Measurements from ENCODE around the gene LRIG1. TPM values are rescaled to one million over a fixed set of nuclear protein-coding genes. Genes with fewer than 3 reads are reported as not detected.

LRIG1 gene
- total RNA-seq, 1 experiment from 2014 or later, result 5.3 TPM

DNA sequence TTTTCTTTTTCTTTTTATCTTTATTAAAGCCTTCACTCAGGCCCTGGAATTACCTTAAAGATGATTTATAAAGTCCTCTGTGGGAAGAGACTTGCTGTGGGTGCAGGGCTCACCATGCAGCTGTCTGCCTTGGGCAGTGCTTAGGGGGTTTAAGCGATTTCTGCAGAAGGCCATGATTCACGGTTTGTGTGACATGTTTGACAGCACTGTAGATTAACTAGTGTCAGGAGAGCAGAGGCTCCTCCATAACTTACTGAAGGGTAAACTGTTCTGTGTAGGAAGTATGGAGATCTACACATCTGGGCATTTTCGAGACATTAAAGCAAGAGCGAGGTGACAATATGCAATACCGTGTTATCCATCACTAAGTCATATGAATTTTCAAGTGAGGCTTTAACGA is 137.7 kb downstream of the LRIG1 start:
- no peaks in the 10 kb centered on the region for H3K27me3 ChIP-seq (ENCODE audit: control insufficient read depth, insufficient read depth, low read length)
- ChIA-PET POLR2A (no interaction called here), CTCF (no interaction called here)
- no peaks in the 10 kb centered on the region for H3K36me3 ChIP-seq (ENCODE audit: control insufficient read depth, insufficient read depth, low read length)
- H3K9me3 ChIP-seq (ENCODE audit: control insufficient read depth, insufficient read depth, low read depth, low read length), result no peaks in the 10 kb centered on the region
- H3K4me1 ChIP-seq (ENCODE audit: control insufficient read depth, insufficient read depth, low read length), result no peaks in the 10 kb centered on the region
- intact Hi-C loops (cut with micrococcal nuclease; ENCODE audit: unreplicated experiment), result no loop called here
- no peak overlapping the region for H3K27ac ChIP-seq (ENCODE audit: low read length)
- no peak overlapping the region for H3K4me3 ChIP-seq (ENCODE audit: low read depth in 2 of 2, low read length in 2 of 2)
- in situ Hi-C loops (cut with HindIII; ENCODE audit: low pct_unique_long_range_greater_than_20kb, low sequenced_read_pairs), result no loop called here
- DNase-seq (ENCODE audit: low read depth, low spot score) (no peak), ATAC-seq (no peak)
- no TSS peak for BruUV-seq (replicated peaks)
- TF ChIP-seq TCF7L2 (IDR thresholded peaks at IDR 0.05; ENCODE audit: low read depth, low read length), result no peak
- TF ChIP-seq, protein P1, sequence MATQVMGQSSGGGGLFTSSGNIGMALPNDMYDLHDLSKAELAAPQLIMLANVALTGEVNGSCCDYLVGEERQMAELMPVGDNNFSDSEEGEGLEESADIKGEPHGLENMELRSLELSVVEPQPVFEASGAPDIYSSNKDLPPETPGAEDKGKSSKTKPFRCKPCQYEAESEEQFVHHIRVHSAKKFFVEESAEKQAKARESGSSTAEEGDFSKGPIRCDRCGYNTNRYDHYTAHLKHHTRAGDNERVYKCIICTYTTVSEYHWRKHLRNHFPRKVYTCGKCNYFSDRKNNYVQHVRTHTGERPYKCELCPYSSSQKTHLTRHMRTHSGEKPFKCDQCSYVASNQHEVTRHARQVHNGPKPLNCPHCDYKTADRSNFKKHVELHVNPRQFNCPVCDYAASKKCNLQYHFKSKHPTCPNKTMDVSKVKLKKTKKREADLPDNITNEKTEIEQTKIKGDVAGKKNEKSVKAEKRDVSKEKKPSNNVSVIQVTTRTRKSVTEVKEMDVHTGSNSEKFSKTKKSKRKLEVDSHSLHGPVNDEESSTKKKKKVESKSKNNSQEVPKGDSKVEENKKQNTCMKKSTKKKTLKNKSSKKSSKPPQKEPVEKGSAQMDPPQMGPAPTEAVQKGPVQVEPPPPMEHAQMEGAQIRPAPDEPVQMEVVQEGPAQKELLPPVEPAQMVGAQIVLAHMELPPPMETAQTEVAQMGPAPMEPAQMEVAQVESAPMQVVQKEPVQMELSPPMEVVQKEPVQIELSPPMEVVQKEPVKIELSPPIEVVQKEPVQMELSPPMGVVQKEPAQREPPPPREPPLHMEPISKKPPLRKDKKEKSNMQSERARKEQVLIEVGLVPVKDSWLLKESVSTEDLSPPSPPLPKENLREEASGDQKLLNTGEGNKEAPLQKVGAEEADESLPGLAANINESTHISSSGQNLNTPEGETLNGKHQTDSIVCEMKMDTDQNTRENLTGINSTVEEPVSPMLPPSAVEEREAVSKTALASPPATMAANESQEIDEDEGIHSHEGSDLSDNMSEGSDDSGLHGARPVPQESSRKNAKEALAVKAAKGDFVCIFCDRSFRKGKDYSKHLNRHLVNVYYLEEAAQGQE (IDR thresholded peaks at IDR 0.05; ENCODE audit: insufficient read depth in 1 of 2, low read depth in 2 of 2, low read length in 1 of 2), result no peak
- TF ChIP-seq, protein P2, sequence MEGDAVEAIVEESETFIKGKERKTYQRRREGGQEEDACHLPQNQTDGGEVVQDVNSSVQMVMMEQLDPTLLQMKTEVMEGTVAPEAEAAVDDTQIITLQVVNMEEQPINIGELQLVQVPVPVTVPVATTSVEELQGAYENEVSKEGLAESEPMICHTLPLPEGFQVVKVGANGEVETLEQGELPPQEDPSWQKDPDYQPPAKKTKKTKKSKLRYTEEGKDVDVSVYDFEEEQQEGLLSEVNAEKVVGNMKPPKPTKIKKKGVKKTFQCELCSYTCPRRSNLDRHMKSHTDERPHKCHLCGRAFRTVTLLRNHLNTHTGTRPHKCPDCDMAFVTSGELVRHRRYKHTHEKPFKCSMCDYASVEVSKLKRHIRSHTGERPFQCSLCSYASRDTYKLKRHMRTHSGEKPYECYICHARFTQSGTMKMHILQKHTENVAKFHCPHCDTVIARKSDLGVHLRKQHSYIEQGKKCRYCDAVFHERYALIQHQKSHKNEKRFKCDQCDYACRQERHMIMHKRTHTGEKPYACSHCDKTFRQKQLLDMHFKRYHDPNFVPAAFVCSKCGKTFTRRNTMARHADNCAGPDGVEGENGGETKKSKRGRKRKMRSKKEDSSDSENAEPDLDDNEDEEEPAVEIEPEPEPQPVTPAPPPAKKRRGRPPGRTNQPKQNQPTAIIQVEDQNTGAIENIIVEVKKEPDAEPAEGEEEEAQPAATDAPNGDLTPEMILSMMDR (IDR thresholded peaks at IDR 0.05), result no peak
- no peak for TF ChIP-seq POLR2AphosphoS5 (IDR thresholded peaks at IDR 0.05; ENCODE audit: low read depth, low read length)
- no peak for TF ChIP-seq SIN3A (IDR thresholded peaks at IDR 0.05; ENCODE audit: borderline replicate concordance, insufficient read depth, low read depth, low read length)

DNA sequence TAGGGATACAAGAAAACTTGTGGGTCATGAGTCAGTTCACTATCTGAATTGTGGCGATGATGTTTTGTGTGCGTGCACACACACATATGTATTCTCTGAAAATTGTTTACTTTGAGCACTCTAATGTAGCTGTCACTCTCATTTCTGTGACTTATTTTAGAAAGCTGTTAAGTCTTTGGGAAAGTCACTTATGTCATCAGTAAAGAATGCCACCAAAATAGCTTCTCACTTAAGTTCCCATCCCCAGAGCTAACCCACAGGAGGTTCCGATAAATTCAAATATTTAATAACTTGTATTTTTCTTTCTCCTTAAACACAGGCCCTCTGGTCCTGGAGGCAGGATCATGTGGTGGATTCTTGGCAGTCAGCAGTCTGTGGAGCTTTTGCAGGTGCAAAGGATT is 138.3 kb downstream of the LRIG1 start:
- H3K27ac ChIP-seq (ENCODE audit: low read length), result no peak overlapping the region
- intact Hi-C loops (cut with micrococcal nuclease; ENCODE audit: unreplicated experiment) (no loop called here), in situ Hi-C loops (cut with HindIII; ENCODE audit: low pct_unique_long_range_greater_than_20kb, low sequenced_read_pairs) (no loop called here)
- H3K9me3 ChIP-seq (ENCODE audit: control insufficient read depth, insufficient read depth, low read depth, low read length), result no peaks in the 10 kb centered on the region
- H3K4me3 ChIP-seq (ENCODE audit: low read depth in 2 of 2, low read length in 2 of 2), result no peak overlapping the region
- DNase-seq (ENCODE audit: low read depth, low spot score) (no peak), ATAC-seq (no peak)
- BruUV-seq (replicated peaks), result no TSS peak
- H3K36me3 ChIP-seq (ENCODE audit: control insufficient read depth, insufficient read depth, low read length), result no peaks in the 10 kb centered on the region
- H3K27me3 ChIP-seq (ENCODE audit: control insufficient read depth, insufficient read depth, low read length), result no peaks in the 10 kb centered on the region
- TF ChIP-seq TCF7L2 (IDR thresholded peaks at IDR 0.05; ENCODE audit: low read depth, low read length), result no peak
- no peak for TF ChIP-seq SIN3A (IDR thresholded peaks at IDR 0.05; ENCODE audit: borderline replicate concordance, insufficient read depth, low read depth, low read length)
- TF ChIP-seq POLR2AphosphoS5 (IDR thresholded peaks at IDR 0.05; ENCODE audit: low read depth, low read length), result no peak
- TF ChIP-seq, protein P2 (IDR thresholded peaks at IDR 0.05), result no peak
- TF ChIP-seq, protein P1 (IDR thresholded peaks at IDR 0.05; ENCODE audit: insufficient read depth in 1 of 2, low read depth in 2 of 2, low read length in 1 of 2), result no peak
- H3K4me1 ChIP-seq (ENCODE audit: control insufficient read depth, insufficient read depth, low read length), result no peaks in the 10 kb centered on the region
- POLR2A ChIA-PET, result no interaction called here
- CTCF ChIA-PET, result no interaction called here

Measured in Panc1 (cell line).